GM21723 (cell line): ENCODE results near the gene PIK3R3.
"Not testable (repeated sequence)": the region's sequence is repeated elsewhere in the genome, so short reads cannot be mapped to it uniquely, and the experiment has no call there.

ENCODE experiments used
- ATAC-seq: cut with Tn5 transposase; IDR thresholded peaks from one replicate; pipeline ENCODE4 v1.9.1; 2021; ENCODE audit warnings: mild to moderate bottlenecking, moderate library complexity; ENCODE audit not compliant: unreplicated experiment

Gene PIK3R3

DNA sequence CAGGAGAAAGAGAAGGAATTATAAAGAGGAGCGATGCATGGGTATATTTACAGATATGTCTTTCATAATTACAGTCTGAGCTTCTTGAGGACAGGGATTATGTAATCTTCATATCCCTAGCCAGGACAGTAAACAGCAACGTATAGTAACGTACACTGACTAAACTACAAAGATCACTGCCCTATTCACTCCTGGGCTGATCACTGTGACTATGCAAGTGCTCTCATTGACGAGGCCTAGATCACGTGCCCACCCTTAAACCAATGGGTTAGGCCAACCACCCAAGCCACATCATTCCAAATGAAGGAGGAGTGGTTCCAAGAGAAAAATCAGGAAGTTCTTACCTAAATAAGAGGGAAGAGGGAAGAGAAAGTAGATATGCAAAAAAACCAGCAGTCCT lies 18.5 kb downstream of the PIK3R3 start:
- ATAC-seq = no peak

- no peak for ATAC-seq
These were observed 20.3 kb downstream of the PIK3R3 start for GRCh38 chr1:46112108-46112507.

- ATAC-seq = no peak
These were observed 21.9 kb downstream of the PIK3R3 start for GRCh38 chr1:46110521-46110920.

DNA sequence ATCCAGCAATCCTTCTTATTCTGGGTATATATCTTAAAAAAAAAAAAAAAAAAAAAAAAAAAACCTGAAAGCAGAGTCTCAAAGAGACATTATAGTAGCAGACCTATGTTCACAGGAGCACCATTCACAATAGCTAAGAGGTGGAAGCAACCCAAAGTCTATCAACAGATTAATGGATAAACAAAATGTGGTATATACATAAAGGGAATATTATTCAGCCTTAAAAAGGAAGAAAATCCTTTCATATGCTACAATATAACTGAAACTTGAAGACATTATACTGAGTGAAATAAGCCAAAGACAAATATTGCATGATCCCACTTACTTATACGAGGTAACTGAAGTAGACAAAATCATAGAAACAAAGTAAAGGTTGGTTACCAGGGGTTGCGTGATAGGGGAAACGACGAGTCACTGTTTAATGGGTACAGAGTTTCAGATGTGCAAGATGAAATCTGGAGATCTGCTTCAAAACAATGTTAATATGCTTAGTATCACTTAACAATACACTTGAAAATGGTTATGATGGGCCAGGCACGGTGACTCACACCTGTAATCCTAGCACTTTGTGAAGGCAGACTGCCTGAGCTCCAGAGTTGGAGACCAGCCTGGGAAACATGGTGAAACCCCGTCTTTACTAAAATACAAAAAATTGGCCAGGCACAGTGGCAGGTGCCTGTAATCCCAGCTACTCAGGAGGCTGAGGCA lies 29.5 kb downstream of the PIK3R3 start:
- no peak for ATAC-seq

DNA sequence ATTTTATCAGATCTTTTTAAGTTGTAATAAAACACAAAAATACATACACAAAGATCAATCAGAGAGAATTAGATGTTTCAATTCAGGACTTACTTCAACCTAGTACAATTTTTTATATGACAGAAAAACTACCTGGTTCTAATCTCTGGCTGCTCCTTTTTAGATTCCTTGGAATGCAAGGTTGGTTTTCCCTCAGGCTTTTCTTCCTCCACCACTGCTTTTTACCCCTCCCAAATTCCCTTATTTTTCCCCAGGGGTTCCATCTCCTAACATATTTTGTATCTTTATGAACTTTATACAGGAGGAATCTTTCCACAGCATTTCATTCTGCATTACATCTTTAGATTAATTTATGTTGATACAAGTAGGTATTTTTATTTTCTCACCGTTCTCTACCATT lies 33.2 kb downstream of the PIK3R3 start:
- ATAC-seq = no peak

DNA sequence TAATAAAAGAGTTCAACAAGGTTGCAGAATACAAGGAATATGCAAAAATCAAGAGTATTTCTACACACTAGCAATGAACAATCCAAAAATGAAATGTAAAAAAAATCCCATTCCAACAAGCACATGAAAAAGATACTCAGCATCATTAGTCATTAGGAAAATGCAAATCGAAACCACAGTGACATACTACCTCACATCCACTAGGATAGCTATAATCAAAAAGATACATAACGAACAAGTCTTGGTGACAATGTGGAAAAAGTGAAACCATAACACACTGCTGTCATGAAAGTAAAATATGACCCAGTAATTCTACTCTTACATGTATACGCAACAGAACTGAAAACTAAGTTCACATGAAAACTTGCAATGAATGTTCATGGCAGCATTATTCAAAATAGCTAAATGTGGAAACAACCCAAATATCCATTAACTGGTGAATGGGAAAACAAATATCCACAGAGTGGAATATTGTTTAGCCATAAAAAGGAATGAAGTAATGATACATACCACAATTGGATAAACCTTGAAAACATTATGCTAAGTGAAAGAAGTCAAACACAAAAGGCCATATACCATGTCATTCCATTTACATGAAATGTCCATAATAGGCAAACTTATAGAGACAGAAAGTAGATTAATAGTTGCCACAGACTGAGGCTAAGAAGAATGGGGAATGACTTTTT lies 34.3 kb downstream of the PIK3R3 start:
- ATAC-seq = no peak

DNA sequence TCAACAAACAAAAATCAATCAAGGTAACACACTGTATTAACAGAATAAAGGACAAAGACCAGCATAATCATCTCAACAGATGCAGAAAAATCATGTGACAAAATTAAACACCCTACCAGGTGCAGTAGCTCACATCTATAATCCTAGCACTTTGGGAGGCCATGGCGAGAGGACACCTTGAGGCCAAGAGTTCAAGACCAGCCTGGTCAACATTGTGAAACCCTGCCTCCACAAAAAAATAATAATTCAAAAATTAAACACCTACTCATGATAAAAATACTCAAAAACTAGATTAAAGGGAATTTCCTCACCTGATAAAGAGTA lies 35.3 kb downstream of the PIK3R3 start:
- no peak for ATAC-seq

DNA sequence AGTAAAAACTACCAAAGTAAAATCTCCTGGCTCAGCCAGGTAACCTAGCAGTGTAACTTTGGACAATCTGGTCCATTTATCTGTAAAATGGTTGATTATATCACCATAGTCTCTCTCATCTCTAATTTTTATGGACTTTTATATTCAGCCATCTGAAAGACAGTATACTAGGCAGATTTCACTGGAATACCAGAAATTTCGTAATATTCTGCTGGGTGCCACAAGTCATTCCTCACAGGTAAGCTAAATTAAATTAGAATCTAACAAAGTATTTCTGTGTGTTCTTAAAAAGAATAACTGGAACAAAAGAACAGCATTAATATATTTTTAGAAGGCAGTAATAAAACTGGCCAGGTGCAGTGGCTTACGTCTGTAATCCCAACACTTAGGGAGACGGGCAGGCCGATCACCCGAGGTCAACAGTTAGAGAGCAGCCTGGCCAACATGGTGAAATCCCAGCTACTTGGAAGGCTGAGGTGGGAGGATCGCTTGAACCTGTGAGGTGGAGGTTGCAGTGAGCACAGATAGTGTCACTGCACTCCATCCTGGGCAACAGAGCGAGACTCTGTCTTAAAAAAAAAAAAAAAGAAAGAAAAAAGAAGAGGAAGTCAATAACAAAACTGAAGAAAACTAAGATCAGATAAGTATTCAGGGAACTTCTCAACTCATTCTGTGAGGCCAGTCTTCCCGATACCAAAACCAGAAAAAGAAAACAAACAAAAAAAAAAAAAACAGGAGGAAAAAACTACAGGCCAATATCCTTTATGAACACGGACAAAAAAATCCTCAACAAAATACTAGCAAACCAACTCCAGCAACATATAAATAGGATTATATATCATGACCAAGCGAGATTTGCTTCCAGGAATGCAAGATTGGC lies 35.9 kb downstream of the PIK3R3 start:
- ATAC-seq = no peak

DNA sequence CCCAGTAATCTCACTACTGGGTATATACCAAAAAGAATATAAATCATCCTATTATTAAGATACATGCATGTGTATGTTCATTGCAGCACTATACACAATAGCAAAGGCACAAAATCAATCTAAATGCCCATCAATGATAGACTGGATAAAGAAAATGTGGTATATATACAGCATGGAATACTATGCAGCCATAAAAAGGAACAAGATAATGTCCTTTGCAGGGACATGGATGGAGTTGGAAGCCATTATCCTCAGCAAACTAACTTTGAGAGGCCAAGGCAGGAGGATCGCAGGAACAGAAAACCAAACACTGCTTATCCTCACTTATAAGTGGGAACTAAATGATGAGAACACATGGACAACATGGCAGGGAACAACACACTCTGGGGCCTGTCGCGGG lies 37.3 kb downstream of the PIK3R3 start:
- not testable (repeated sequence) for ATAC-seq

DNA sequence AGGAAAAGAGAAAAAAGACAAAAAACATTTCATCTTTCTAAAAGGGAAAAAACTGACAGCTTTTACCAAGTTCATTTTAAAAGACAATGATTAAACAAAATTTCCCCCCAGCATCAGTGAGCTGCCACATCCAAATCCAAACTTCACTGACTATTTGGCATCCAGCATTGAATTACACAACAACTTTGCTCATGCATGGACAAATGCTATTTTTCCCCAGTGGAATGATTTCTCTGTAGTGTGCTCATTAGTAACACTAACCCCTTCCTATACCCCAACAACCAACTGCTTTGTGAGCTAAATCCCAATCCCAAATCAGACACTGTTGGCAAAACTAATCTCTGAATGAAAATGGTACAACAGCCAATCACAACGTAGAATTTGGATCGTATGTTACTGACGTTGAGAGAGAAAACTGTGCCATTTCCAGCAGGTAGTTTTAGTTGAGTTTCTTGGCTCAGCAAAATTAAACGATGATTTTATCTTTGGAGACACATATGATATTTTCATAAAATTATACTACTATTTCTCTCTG lies 37.9 kb downstream of the PIK3R3 start:
- no peak for ATAC-seq

- ATAC-seq = not testable (repeated sequence)
These were observed 38.6 kb downstream of the PIK3R3 start for GRCh38 chr1:46093832-46094231.

DNA sequence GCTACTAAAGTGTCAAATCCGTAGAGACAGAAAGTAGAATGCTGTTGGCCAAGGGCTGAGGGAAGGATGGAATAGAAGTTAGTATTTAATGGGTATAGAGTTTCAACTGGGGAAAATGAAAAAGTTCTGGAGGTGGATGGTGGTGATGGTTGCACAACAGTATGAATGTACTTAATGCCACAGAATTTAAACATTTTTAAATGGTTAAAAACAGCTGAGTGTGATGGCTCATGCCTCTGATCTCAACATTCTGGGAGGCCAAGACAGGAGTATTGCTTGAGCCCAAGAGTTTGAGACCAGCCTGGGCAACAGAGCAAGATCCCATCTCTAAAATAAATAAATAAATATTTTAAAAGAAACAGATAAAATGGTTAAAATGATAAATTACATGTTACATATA lies 44.5 kb downstream of the PIK3R3 start:
- no peak for ATAC-seq

DNA sequence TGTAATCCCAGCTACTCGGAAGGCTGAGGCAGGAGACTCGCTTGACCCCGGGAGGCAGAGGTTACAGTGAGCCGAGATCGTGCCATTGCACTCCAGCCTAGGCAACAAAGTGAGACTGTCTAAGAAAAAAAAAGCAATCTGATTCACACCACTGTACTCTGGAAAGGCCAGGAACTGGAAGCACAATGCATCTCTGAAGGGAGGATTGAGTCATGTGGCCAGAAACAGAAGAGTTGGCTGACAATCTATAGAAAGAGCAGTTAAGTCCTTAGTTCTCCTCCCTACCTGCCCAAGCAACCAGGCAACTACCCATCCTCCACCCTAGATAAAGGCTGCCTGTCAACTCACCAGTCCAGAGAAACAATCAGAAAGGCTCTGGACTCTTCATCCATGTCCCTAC lies 45.9 kb downstream of the PIK3R3 start:
- no peak for ATAC-seq

DNA sequence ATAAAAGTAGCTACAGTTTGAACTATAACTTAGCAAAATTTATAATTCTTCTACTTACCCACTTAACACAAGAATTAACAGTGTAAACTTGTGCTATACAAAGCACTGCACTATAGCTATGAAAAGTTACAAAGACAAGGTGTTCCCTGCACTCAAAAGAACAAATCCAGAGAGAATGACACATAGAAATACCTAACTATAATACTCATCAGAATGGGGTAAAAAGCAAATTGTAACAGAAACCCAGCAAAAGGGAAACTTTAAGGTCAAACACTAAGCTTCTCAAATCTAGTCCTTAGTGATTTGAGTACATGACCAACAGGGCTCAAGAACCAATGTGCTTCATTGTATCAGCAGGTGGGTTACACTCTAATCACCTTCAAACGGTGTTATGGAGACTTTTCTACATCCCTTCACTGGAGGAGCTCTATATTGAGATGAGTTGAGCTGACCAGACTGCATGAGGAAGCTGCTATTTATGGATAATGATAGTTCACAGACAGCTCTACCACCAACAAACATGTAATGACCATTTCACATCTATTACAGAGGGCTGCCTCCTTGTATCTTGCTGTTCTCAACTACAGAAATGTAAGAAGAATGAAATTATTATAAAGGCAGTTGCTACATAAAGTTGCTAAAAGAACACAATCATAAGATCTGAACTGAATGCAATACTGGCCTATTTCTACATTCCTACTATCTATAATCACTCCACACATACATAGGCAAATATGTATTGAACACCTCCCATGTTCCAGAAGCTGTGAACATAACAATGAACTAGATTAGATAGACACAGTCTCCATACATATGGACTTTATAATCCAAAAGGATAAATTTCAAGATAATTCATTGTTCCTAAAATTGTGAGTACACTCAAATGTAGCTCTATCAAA lies 47.6 kb downstream of the PIK3R3 start:
- ATAC-seq = no peak

GRCh38 chr1:46083579-46083978 lies 48.9 kb downstream of the PIK3R3 start:
- ATAC-seq = no peak

- ATAC-seq = no peak
These were observed 50.8 kb downstream of the PIK3R3 start for GRCh38 chr1:46081619-46082018.

DNA sequence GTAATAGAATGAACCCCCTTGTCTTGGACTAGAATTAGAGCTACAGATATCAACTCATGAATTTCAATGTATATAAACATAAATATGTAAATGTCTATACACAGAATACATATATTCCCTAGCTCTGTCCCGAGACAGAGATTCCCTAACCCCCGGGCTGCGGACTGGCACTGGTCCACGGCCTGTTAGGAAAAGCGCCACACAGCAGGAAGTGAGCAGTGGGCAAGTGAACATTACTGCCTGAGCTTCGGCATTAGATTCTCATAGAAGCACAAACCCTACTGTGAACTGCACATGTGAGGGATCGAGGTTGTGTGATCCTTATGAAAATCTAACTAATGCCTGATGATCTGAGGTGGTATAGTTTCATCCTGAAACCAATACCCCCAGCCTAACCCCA lies 51.2 kb downstream of the PIK3R3 start:
- no peak for ATAC-seq

- no peak for ATAC-seq
These were observed 52.2 kb downstream of the PIK3R3 start for GRCh38 chr1:46080257-46080656.

DNA sequence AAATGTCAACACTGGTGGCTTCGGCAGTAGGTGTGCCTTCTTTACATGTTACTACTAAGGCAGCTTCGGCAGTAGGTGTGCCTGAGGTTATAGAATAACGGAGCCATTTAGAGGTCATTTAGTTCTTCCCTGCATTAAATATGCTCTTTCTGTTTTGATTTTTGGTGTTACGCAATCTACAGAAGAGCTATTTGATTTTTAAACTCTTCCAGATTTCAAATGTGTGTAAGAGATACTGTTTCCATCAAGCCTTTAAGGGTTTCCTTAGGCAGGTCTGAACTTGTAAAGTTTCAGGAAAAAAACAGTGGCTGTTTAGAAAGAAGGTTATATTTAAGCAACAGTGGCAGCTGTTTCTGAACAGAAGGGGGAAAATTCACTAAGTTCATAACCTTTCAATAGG lies 54.8 kb downstream of the PIK3R3 start:
- no peak for ATAC-seq

- no peak for ATAC-seq
These were observed 56.1 kb downstream of the PIK3R3 start for GRCh38 chr1:46076343-46076742.

GRCh38 chr1:46072975-46073374 lies 59.5 kb downstream of the PIK3R3 start:
- ATAC-seq = no peak
